H1 (cell line): ENCODE results near the gene NEBL. TPM values are rescaled to one million over a fixed set of nuclear protein-coding genes. Genes with fewer than 3 reads are reported as not detected.

Experiments used
- CTCF ChIA-PET: fragments of 300-600 bp; sonication (Branson Sonifier 250); formaldehyde crosslinking; loops from one replicate; lab custom pipeline; 2021; ENCODE audit not compliant: partially characterized antibody; lab: Charles Lee
- POLR2A ChIA-PET: fragments of 300-600 bp; sonication (Branson Sonifier 250); formaldehyde crosslinking; loops from one replicate; lab custom pipeline; 2021; ENCODE audit warnings: inconsistent platforms; ENCODE audit not compliant: partially characterized antibody; lab: Charles Lee
- DNase-seq, 2 experiments: peaks; one replicate each; pipeline versions ENCODE4 v3.0.0 to v3.0.0-alpha.2; 2010 to 2022; ENCODE audit warnings: low spot score in 2 of 2, low read depth in 1 of 2, mixed read lengths in 1 of 2
- FAIRE-seq: peaks from 2 replicates; lab custom pipeline; 2011; peaks lifted over from hg19 to GRCh38; lab: Jason Lieb, UNC
- H2AFZ ChIP-seq: 2 replicates; pipeline ENCODE4 v1.8.1; 2012; ENCODE audit warnings: low read length, inconsistent platforms
- H2AK5ac ChIP-seq: 2 replicates; pipeline ENCODE4 v1.6.1; 2013; ENCODE audit warnings: low read depth, low read length
- H2BK120ac ChIP-seq: replicated peaks from 2 replicates; pipeline ENCODE3; 2013; ENCODE audit warnings: low read depth, low read length, inconsistent platforms
- H2BK12ac ChIP-seq: 2 replicates; pipeline ENCODE4 v1.6.1; 2013; ENCODE audit warnings: low read depth, low read length
- H2BK15ac ChIP-seq: 2 replicates; pipeline ENCODE4 v1.6.1; 2013; ENCODE audit warnings: low read length
- H2BK20ac ChIP-seq: 2 replicates; pipeline ENCODE4 v1.6.1; 2013; ENCODE audit warnings: low read length
- H2BK5ac ChIP-seq: 2 replicates; pipeline ENCODE4 v1.6.1; 2013; ENCODE audit warnings: low read depth, low read length
- H3K14ac ChIP-seq: 2 replicates; pipeline ENCODE4 v1.6.1; 2013; ENCODE audit warnings: inconsistent platforms; ENCODE audit not compliant: insufficient read length
- H3K18ac ChIP-seq: 2 replicates; pipeline ENCODE4 v1.6.1; 2013; ENCODE audit warnings: low read length; ENCODE audit errors: extremely low read depth
- H3K23ac ChIP-seq: 2 replicates; pipeline ENCODE4 v1.6.1; 2013; ENCODE audit warnings: inconsistent platforms; ENCODE audit not compliant: insufficient read length
- H3K23me2 ChIP-seq: 2 replicates; pipeline ENCODE4 v1.6.1; 2013; ENCODE audit warnings: low read depth, low read length
- H3K27ac ChIP-seq: 2 replicates; pipeline ENCODE4 v1.6.1; 2011; ENCODE audit warnings: low read depth, low read length, inconsistent platforms
- H3K27me3 ChIP-seq, 4 experiments: replicated peaks in 1 of 4; 1 replicate in 1 of 4; 2 replicates in 3 of 4; pipeline versions ENCODE4 v1.6.1 to v1.8.1; 2011 to 2013; ENCODE audit warnings: low read length in 3 of 4, mild to moderate bottlenecking in 3 of 4, inconsistent platforms in 2 of 4, mixed read lengths in 2 of 4, moderate library complexity in 1 of 4; ENCODE audit not compliant: control insufficient read depth in 3 of 4, insufficient read depth in 3 of 4; ENCODE audit errors: extremely low read depth in 1 of 4
- H3K36me3 ChIP-seq, 4 experiments: 2 replicates each; pipeline versions ENCODE4 v1.6.1 to v1.8.1; 2011 to 2013; ENCODE audit warnings: mild to moderate bottlenecking in 4 of 4, low read length in 3 of 4, moderate library complexity in 2 of 4, control low read depth in 1 of 4, inconsistent platforms in 1 of 4; ENCODE audit not compliant: insufficient read depth in 4 of 4, control insufficient read depth in 2 of 4
- H3K4ac ChIP-seq: replicated peaks from 2 replicates; pipeline ENCODE3; 2013; ENCODE audit warnings: low read length, low read depth, mixed read lengths, inconsistent platforms; ENCODE audit not compliant: insufficient read length
- H3K4me1 ChIP-seq, 4 experiments: replicated peaks in 1 of 4; 1 replicate in 1 of 4; 2 replicates in 3 of 4; pipeline versions ENCODE4 v1.6.1 to v1.8.1; 2011 to 2013; ENCODE audit warnings: low read length in 3 of 4, inconsistent platforms in 2 of 4, mixed read lengths in 1 of 4; ENCODE audit not compliant: insufficient read depth in 4 of 4, control insufficient read depth in 3 of 4
- H3K4me2 ChIP-seq, 2 experiments: 2 replicates each; pipeline versions ENCODE4 v1.6.1 to v1.8.1; 2011 to 2013; ENCODE audit warnings: low read depth in 2 of 2, low read length in 2 of 2, control low read depth in 1 of 2, inconsistent platforms in 1 of 2, mild to moderate bottlenecking in 1 of 2; ENCODE audit not compliant: insufficient read depth in 1 of 2
- H3K4me3 ChIP-seq, 4 experiments: fragments of 200-600, 300-600 bp in 1 of 4; sonication (generic), shearing (Covaris generic), sonication (Bioruptor Twin) in 1 of 4; 2 replicates each; pipeline versions ENCODE4 v1.5.1 to v1.8.1; 2011 to 2016; ENCODE audit warnings: low read length in 4 of 4, low read depth in 3 of 4, control low read depth in 2 of 4, inconsistent platforms in 2 of 4, mild to moderate bottlenecking in 2 of 4, mixed read lengths in 1 of 4, moderate library complexity in 1 of 4; ENCODE audit not compliant: insufficient read depth in 2 of 4; ENCODE audit errors: extremely low read depth in 1 of 4
- H3K56ac ChIP-seq: replicated peaks from 2 replicates; pipeline ENCODE3; 2013; ENCODE audit warnings: low read depth, mild to moderate bottlenecking, mixed read lengths, low read length, inconsistent platforms; ENCODE audit not compliant: insufficient read length
- H3K79me1 ChIP-seq: 2 replicates; pipeline ENCODE4 v1.6.1; 2013; ENCODE audit warnings: low read depth, low read length, control low read depth
- H3K79me2 ChIP-seq, 2 experiments: 2 replicates each; pipeline versions ENCODE4 v1.6.1 to v1.8.1; 2012 to 2013; ENCODE audit warnings: low read length in 2 of 2, mild to moderate bottlenecking in 2 of 2, inconsistent platforms in 1 of 2; ENCODE audit not compliant: insufficient read depth in 2 of 2, control insufficient read depth in 1 of 2
- H3K9ac ChIP-seq, 4 experiments: replicated peaks in 1 of 4; 1 replicate in 1 of 4; 2 replicates in 3 of 4; pipeline versions ENCODE4 v1.6.1 to v1.8.1; 2011 to 2013; ENCODE audit warnings: low read depth in 3 of 4, low read length in 3 of 4, control low read depth in 2 of 4, mild to moderate bottlenecking in 2 of 4, moderate library complexity in 2 of 4, inconsistent platforms in 1 of 4; ENCODE audit errors: extremely low read depth in 1 of 4
- H3K9me3 ChIP-seq, 2 experiments: 2 replicates each; pipeline versions ENCODE4 v1.6.1 to v1.8.1; 2012 to 2013; ENCODE audit warnings: mild to moderate bottlenecking in 2 of 2, moderate library complexity in 2 of 2, control low read depth in 1 of 2, inconsistent platforms in 1 of 2, low read depth in 1 of 2, low read length in 1 of 2, mixed read lengths in 1 of 2; ENCODE audit not compliant: insufficient read depth in 2 of 2
- H4K20me1 ChIP-seq, 2 experiments: replicated peaks in 1 of 2; 2 replicates each; pipeline versions ENCODE3 to v1.8.1; 2011 to 2013; ENCODE audit warnings: inconsistent platforms in 2 of 2, low read length in 2 of 2, mild to moderate bottlenecking in 1 of 2; ENCODE audit not compliant: insufficient read depth in 2 of 2, control insufficient read depth in 1 of 2
- H4K5ac ChIP-seq: 2 replicates; pipeline ENCODE4 v1.6.1; 2013; ENCODE audit warnings: low read length, low read depth, mixed read lengths, inconsistent platforms; ENCODE audit not compliant: insufficient read length
- H4K8ac ChIP-seq: 2 replicates; pipeline ENCODE4 v1.8.0; 2013; ENCODE audit warnings: mild to moderate bottlenecking, moderate library complexity, low read length, inconsistent platforms; ENCODE audit not compliant: insufficient read depth; ENCODE audit errors: extremely low read depth
- H4K91ac ChIP-seq: replicated peaks from 2 replicates; pipeline ENCODE3; 2013; ENCODE audit warnings: low read length, mixed read lengths, inconsistent platforms; ENCODE audit not compliant: insufficient read length
- KDM1A ChIP-seq: fragments of 200-600, 300-600 bp; sonication (generic); IDR thresholded peaks from 2 replicates; pipeline ENCODE4 v1.7.1; 2016; ENCODE audit warnings: mild to moderate bottlenecking, low read length, borderline replicate concordance
- KDM4A ChIP-seq: IDR thresholded peaks from one replicate; pipeline ENCODE4 v1.7.1; 2012; ENCODE audit warnings: low read depth, mild to moderate bottlenecking, moderate library complexity, low read length, inconsistent platforms; ENCODE audit not compliant: severe bottlenecking
- PHF8 ChIP-seq: fragments of 200-600 bp; sonication (generic); conservative IDR thresholded peaks from 2 replicates; pipeline ENCODE4 v1.7.1; 2012; ENCODE audit warnings: low read depth, mild to moderate bottlenecking, inconsistent platforms, low read length, moderate library complexity
- SP4 ChIP-seq: IDR thresholded peaks from 2 replicates; pipeline ENCODE4 v1.6.1; 2012; ENCODE audit warnings: low read length, inconsistent platforms
- WGBS, 2 experiments: shearing (Covaris generic) in 1 of 2; methylation state at CpG; one replicate each; pipeline versions ENCODE4 v1.1.6 to v1.1.7; 2013 to 2015; ENCODE audit warnings: low lambda C conversion rate in 2 of 2, mixed read lengths in 2 of 2, inconsistent platforms in 1 of 2, low coverage in 1 of 2, missing lambda C conversion rate in 1 of 2; ENCODE audit not compliant: insufficient replicate concordance in 2 of 2, insufficient coverage in 1 of 2, insufficient read length in 1 of 2; ENCODE audit errors: extremely low coverage in 1 of 2, missing lambda C conversion rate in 1 of 2; 5-methylcytosine and 5-hydroxymethylcytosine counted together
- polyA plus RNA-seq, 7 experiments: library from polyadenylated mRNA; depleted of rRNA in 3 of 7; stranded (reverse) in 5 of 7; unstranded in 2 of 7; fragments of >200 nt in 5 of 7; fragments of 200-250 nt in 2 of 7; gene quantifications; 1 replicate in 5 of 7; 2 replicates in 1 of 7; 4 replicates in 1 of 7; pipeline versions ENCODE4 v1.2.1 to v1.2.3, GENCODE V29; 2011 to 2013; ENCODE audit warnings: missing spikeins in 2 of 7, mixed read lengths in 2 of 7
- total RNA-seq: library from RNA; stranded (reverse); fragmentation: NEBNext Ultra II Directional; extraction: Animal tissue kit (Norgen Biotek cat#: 25700); gene quantifications from 2 replicates; pipeline ENCODE4 v1.2.1, GENCODE V29; 2021

The NEBL gene
- total and polyA plus RNA-seq, 2 of the 8 experiments (the other 6 are each of a cell fraction or from before 2014, with no cell fraction given): 7.5 to 10.5 TPM

DNA sequence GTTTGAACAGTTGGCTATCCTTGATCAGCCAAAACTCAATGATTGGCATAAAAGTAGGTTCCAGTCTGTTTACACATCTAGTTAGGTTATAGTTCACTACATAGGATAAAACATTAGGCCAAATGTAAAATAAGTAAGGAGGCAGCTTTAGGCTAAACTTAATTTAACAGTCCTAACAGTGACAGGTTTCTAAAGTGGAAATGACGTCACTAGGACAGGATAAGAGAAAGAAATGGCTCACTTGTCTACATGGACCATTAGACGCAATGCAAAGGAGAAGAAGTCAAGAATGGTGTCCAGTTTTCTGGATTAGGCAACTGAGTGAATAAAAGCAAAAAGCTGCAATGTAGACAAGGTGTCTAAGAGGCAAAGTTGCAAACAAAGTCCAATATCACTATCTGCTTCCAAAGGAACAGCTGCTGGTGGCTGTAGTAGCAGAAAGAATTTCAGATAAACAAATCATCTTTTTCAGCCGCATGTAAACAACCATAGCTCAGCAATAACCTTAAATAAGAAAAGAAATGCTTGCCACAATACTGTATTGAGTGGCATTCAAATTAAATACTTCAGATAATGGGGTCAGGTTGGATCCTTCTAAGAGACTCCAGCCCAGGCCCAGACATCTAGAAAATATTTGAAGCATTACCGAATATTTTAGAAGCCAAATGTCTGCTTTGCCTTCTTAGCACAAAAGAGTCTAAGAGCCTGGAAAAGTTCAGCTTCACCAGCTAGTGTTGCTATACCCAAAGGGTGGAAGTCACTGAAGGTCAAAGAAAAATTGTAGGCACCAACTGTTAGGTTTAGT, 154.2 kb downstream of the NEBL start:
- Histone ChIP-seq H3K4me2 (no peak overlapping the region), H2AK5ac (no peak overlapping the region), H4K8ac (no peak overlapping the region), H3K4me3 (no peak overlapping the region), H4K5ac (no peak overlapping the region), H3K9me3 (no peaks in the 10 kb centered on the region), H3K4me1 (no peaks in the 10 kb centered on the region), H3K18ac (no peak overlapping the region), H3K27ac (no peak overlapping the region), H3K4ac (no peak overlapping the region), H3K9ac (no peak overlapping the region), H2BK20ac (no peak overlapping the region), H3K23ac (no peak overlapping the region), H4K91ac (no peak overlapping the region), H3K23me2 (no peaks in the 10 kb centered on the region), H2AFZ (no peak overlapping the region), H2BK120ac (no peak overlapping the region), H2BK12ac (no peak overlapping the region), H3K79me1 (no peaks in the 10 kb centered on the region), H2BK5ac (no peak overlapping the region), H3K56ac (no peak overlapping the region), H2BK15ac (no peak overlapping the region), H3K27me3 (no peaks in the 10 kb centered on the region), H3K14ac (no peak overlapping the region), H3K36me3 (no peaks in the 10 kb centered on the region), H4K20me1 (no peaks in the 10 kb centered on the region), H3K79me2 (no peaks in the 10 kb centered on the region)
- CTCF ChIA-PET: interaction anchor here (0.9 to 1.2 kb wide), 3 partner anchors 12 to 974 kb away, joined by 3 to 4 read pairs (median 3); no protein-coding TSS in a partner anchor
- POLR2A ChIA-PET: no interaction called here
- FAIRE-seq (no peak), DNase-seq (no peak)
- TF ChIP-seq KDM1A (no peak), PHF8 (no peak), KDM4A (no peak), SP4 (no peak)
- 90% methylated on average over 4 of the region's 4 CpGs; no CpG with 5 or more reads in 1 of the 2 experiments for WGBS, 2 experiments
